ENCODE measurements around the gene GOLGA5. TPM values are rescaled to one million over a fixed set of nuclear protein-coding genes. Genes with fewer than 3 reads are reported as not detected.

The GOLGA5 gene
- total and polyA plus RNA-seq, 2 donors (not counting 3 experiments of a cell fraction or from before 2014, with no cell fraction given) = 16.3 to 28.9 TPM

- H3K36me3 ChIP-seq (ENCODE audit: control insufficient read depth in 2 of 2, extremely low read depth in 1 of 2, insufficient read depth in 2 of 2, low read length in 2 of 2) = no peaks in the 10 kb centered on the region
- H3K27ac ChIP-seq (ENCODE audit: insufficient read depth, low read depth, low read length) = no peak overlapping the region
- peaks cover 0 to 2% of the 10 kb centered on the region in 2 experiments for H3K27me3 ChIP-seq (ENCODE audit: control insufficient read depth in 2 of 2, insufficient read depth in 2 of 2, low read length in 2 of 2)
- no peak overlapping the region for H3K9ac ChIP-seq (replicated peaks; ENCODE audit: extremely low read depth, insufficient read depth, low read length)
- no peak overlapping the region for H3K4me2 ChIP-seq (ENCODE audit: insufficient read depth, low read length)
- no TSS peak for BruUV-seq (replicated peaks)
- CTCF ChIA-PET = interaction anchor here (1.1 kb wide), 1 partner anchor 198 kb away, joined by 3 read pairs; no protein-coding TSS in a partner anchor
- POLR2A ChIA-PET = no interaction called here
- DNase-seq (ENCODE audit: low read depth, low spot score) = no peak
- H3K79me2 ChIP-seq (ENCODE audit: control insufficient read depth, insufficient read depth, low read length) = no peaks in the 10 kb centered on the region
- no peaks in the 10 kb centered on the region for H3K9me1 ChIP-seq (replicated peaks; ENCODE audit: control insufficient read depth, extremely low read depth, insufficient read depth, low read length)
- intact Hi-C loops (cut with micrococcal nuclease) (no loop called here), dilution Hi-C loops (cut with MboI; ENCODE audit: extremely low pct_ligation_motif_present, low sequenced_read_pairs) (no loop called here)
- no peaks in the 10 kb centered on the region for H3K9me3 ChIP-seq (replicated peaks; ENCODE audit: control insufficient read depth, insufficient read depth, low read length)
- H3K4me3 ChIP-seq (replicated peaks in 1 of 3; ENCODE audit: insufficient read depth in 1 of 3, low read depth in 1 of 3, low read length in 3 of 3) = no peak overlapping the region
- no peaks in the 10 kb centered on the region for H4K20me1 ChIP-seq (replicated peaks; ENCODE audit: control insufficient read depth, extremely low read depth, insufficient read depth, low read length)
- TF ChIP-seq GATA2 (IDR thresholded peaks at IDR 0.05; ENCODE audit: insufficient read depth, insufficient read length, low read depth, low read length) (no peak), JUN (IDR thresholded peaks at IDR 0.05; ENCODE audit: borderline replicate concordance, insufficient read depth, insufficient read length, low read depth) (no peak), MYC (IDR thresholded peaks at IDR 0.05; ENCODE audit: low read depth, low read length) (no peak), EZH2 (IDR thresholded peaks at IDR 0.05; ENCODE audit: borderline replicate concordance, low read depth, low read length, severe bottlenecking) (no peak), FOS (IDR thresholded peaks at IDR 0.05; ENCODE audit: borderline replicate concordance, insufficient read depth, low read length) (no peak)
- no peak overlapping the region for H2AFZ ChIP-seq (ENCODE audit: low read depth, low read length)
- no peaks in the 10 kb centered on the region for H3K4me1 ChIP-seq (ENCODE audit: control insufficient read depth, extremely low read depth, insufficient read depth, low read length)
- no peak for FAIRE-seq
Measured at GRCh38 chr14:92887157-92887556, 93.1 kb downstream of the GOLGA5 start.

- no peaks in the 10 kb centered on the region for H3K79me2 ChIP-seq (ENCODE audit: control insufficient read depth, insufficient read depth, low read length)
- H3K9me3 ChIP-seq (replicated peaks; ENCODE audit: control insufficient read depth, insufficient read depth, low read length) = no peaks in the 10 kb centered on the region
- no peaks in the 10 kb centered on the region for H3K4me1 ChIP-seq (ENCODE audit: control insufficient read depth, extremely low read depth, insufficient read depth, low read length)
- H4K20me1 ChIP-seq (replicated peaks; ENCODE audit: control insufficient read depth, extremely low read depth, insufficient read depth, low read length) = no peaks in the 10 kb centered on the region
- H3K9me1 ChIP-seq (replicated peaks; ENCODE audit: control insufficient read depth, extremely low read depth, insufficient read depth, low read length) = no peaks in the 10 kb centered on the region
- no peak overlapping the region for H3K27ac ChIP-seq (ENCODE audit: insufficient read depth, low read depth, low read length)
- H3K4me3 ChIP-seq (replicated peaks in 1 of 3; ENCODE audit: insufficient read depth in 1 of 3, low read depth in 1 of 3, low read length in 3 of 3) = no peak overlapping the region
- H2AFZ ChIP-seq (ENCODE audit: low read depth, low read length) = no peak overlapping the region
- H3K9ac ChIP-seq (replicated peaks; ENCODE audit: extremely low read depth, insufficient read depth, low read length) = no peak overlapping the region
- dilution Hi-C loops (cut with MboI; ENCODE audit: extremely low pct_ligation_motif_present, low sequenced_read_pairs) (no loop called here), intact Hi-C loops (cut with micrococcal nuclease) (no loop called here)
- no peaks in the 10 kb centered on the region for H3K36me3 ChIP-seq (ENCODE audit: control insufficient read depth in 2 of 2, extremely low read depth in 1 of 2, insufficient read depth in 2 of 2, low read length in 2 of 2)
- ChIA-PET POLR2A (no interaction called here), CTCF (no interaction called here)
- no peak overlapping the region for H3K4me2 ChIP-seq (ENCODE audit: insufficient read depth, low read length)
- no peak for DNase-seq (ENCODE audit: low read depth, low spot score)
- TF ChIP-seq FOS (IDR thresholded peaks at IDR 0.05; ENCODE audit: borderline replicate concordance, insufficient read depth, low read length) = no peak
- TF ChIP-seq GATA2 (IDR thresholded peaks at IDR 0.05; ENCODE audit: insufficient read depth, insufficient read length, low read depth, low read length) = no peak
- BruUV-seq (replicated peaks) = no TSS peak
- peaks cover 0 to 2% of the 10 kb centered on the region in 2 experiments for H3K27me3 ChIP-seq (ENCODE audit: control insufficient read depth in 2 of 2, insufficient read depth in 2 of 2, low read length in 2 of 2)
- no peak for FAIRE-seq
Measured at GRCh38 chr14:92888896-92889295, 94.8 kb downstream of the GOLGA5 start.

Other genes starting within 250 kb of the GOLGA5 start
- gene LGMN, start 45.7 kb upstream of the GOLGA5 start, total RNA-seq = 56.7 and 62.6 TPM in 2 replicates
- gene LGMN, start 45.7 kb upstream of the GOLGA5 start, polyA plus RNA-seq = 85.8 and 99.2 TPM in 2 replicates
- gene CHGA, start 128.8 kb downstream of the GOLGA5 start, total RNA-seq = not detected in 2 replicates
- not detected in 2 replicates for gene CHGA, start 128.8 kb downstream of the GOLGA5 start, polyA plus RNA-seq

Data from endothelial cell of umbilical vein (primary cell).